Panc1 (cell line): ENCODE results near the gene SH3BP5L. TPM values are rescaled to one million over a fixed set of nuclear protein-coding genes. Genes with fewer than 3 reads are reported as not detected.

Experiments used
- ATAC-seq: fragments of 200-7000 bp; cut with Tn5 transposase; 2 replicates; pipeline ENCODE4 v1.9.1; 2020; ENCODE audit warnings: mild to moderate bottlenecking, moderate library complexity
- BruUV-seq: library from RNA; stranded (reverse); fragments of 400-500 nt; replicated peaks from 2 replicates; lab custom pipeline; 2021; lab: Mats Ljungman, UMichigan
- CTCF ChIA-PET: fragments of 300-600 bp; sonication (Branson Sonifier 250); formaldehyde crosslinking; loops from one replicate; lab custom pipeline; 2022; ENCODE audit warnings: antibody characterized with exemption; lab: Charles Lee
- POLR2A ChIA-PET: fragments of 300-600 bp; sonication (Branson Sonifier 250); formaldehyde crosslinking; loops from one replicate; lab custom pipeline; 2022; ENCODE audit warnings: antibody characterized with exemption; lab: Charles Lee
- DNase-seq: peaks from one replicate; pipeline ENCODE4 v3.0.0-alpha.2; 2010; ENCODE audit warnings: low read depth, low spot score
- H3K27ac ChIP-seq: 2 replicates; pipeline ENCODE4 v1.5.1; 2011; ENCODE audit warnings: mild to moderate bottlenecking, low read length, inconsistent platforms
- H3K27me3 ChIP-seq: fragments of 200-500 bp; sonication (Bioruptor generic); 2 replicates; pipeline ENCODE4 v1.6.0; 2014; ENCODE audit warnings: low read length, inconsistent platforms; ENCODE audit not compliant: control insufficient read depth, insufficient read depth
- H3K36me3 ChIP-seq: fragments of 200-500 bp; sonication (Bioruptor generic); 2 replicates; pipeline ENCODE4 v1.5.1; 2014; ENCODE audit warnings: inconsistent platforms, mild to moderate bottlenecking, low read length, moderate library complexity; ENCODE audit not compliant: control insufficient read depth, insufficient read depth
- H3K4me1 ChIP-seq: 2 replicates; pipeline ENCODE4 v1.5.1; 2011; ENCODE audit warnings: inconsistent platforms, mild to moderate bottlenecking, low read length, moderate library complexity; ENCODE audit not compliant: control insufficient read depth, insufficient read depth
- H3K4me3 ChIP-seq, 2 experiments: 2 replicates each; pipeline ENCODE4 v1.5.1; 2011 to 2012; ENCODE audit warnings: low read depth in 2 of 2, low read length in 2 of 2, mild to moderate bottlenecking in 2 of 2, inconsistent platforms in 1 of 2, moderate library complexity in 1 of 2
- H3K9me3 ChIP-seq: fragments of 200-500 bp; sonication (Bioruptor generic); 2 replicates; pipeline ENCODE4 v1.5.1; 2014; ENCODE audit warnings: low read depth, mild to moderate bottlenecking, inconsistent platforms, low read length, moderate library complexity; ENCODE audit not compliant: control insufficient read depth, insufficient read depth
- POLR2AphosphoS5 ChIP-seq: IDR thresholded peaks from 2 replicates; pipeline ENCODE4 v1.6.1; 2012; ENCODE audit warnings: mild to moderate bottlenecking, low read depth, low read length, moderate library complexity
- SIN3A ChIP-seq: IDR thresholded peaks from 2 replicates; pipeline ENCODE4 v1.6.1; 2012; ENCODE audit warnings: low read depth, mild to moderate bottlenecking, low read length, moderate library complexity, borderline replicate concordance; ENCODE audit not compliant: insufficient read depth
- TCF7L2 ChIP-seq: IDR thresholded peaks from 2 replicates; pipeline ENCODE4 v1.6.1; 2011; ENCODE audit warnings: mild to moderate bottlenecking, low read depth, low read length, inconsistent platforms
- in situ Hi-C: cut with HindIII; loops from 2 replicates; pipeline ENCODE4 v1.10.0; 2016; ENCODE audit warnings: low sequenced_read_pairs, low pct_unique_long_range_greater_than_20kb
- intact Hi-C: fragments of 100-400 bp; cut with micrococcal nuclease; formaldehyde crosslinking; loops from one replicate; pipeline ENCODE4 v1.10.0; 2022; ENCODE audit not compliant: unreplicated experiment
- total RNA-seq: library from RNA; stranded (reverse); gene quantifications from one replicate; pipeline ENCODE4 v1.2.1, GENCODE V29; 2021; ENCODE audit not compliant: unreplicated experiment
- TF ChIP-seq, protein P1 (sequence below): fragments of 450-650 bp; IDR thresholded peaks from 2 replicates; pipeline ENCODE4 v1.5.1; 2017; ENCODE audit warnings: mild to moderate bottlenecking
- TF ChIP-seq, protein P2 (sequence below), 2 experiments: IDR thresholded peaks; 2 replicates each; pipeline ENCODE4 v1.6.1; 2011 to 2012; ENCODE audit warnings: low read depth in 2 of 2, control low read depth in 1 of 2, low read length in 1 of 2, mild to moderate bottlenecking in 1 of 2, moderate library complexity in 1 of 2; ENCODE audit not compliant: insufficient read depth in 1 of 2

Gene SH3BP5L
- total RNA-seq, 1 experiment from 2014 or later = 23.9 TPM

DNA sequence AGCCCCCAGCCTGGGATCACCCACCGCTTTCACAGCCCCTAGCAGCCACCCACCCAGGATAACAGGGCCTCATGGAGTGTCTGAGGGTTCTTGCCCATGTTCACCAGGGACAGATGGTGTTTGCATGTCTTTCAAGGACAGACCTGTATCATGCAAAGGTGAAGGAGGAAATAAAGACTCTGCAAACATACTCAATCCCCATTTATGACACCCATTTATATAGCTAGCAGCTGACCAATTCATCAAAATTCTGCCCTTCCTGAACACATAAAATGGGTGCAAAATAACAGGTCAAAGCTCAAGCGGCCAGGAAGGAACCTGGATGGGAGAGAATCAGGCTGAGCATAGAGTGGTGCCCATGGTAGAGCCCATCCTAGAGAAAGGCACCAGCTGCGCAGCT lies 37.4 kb downstream of the SH3BP5L start:
- TF ChIP-seq SIN3A = no peak
- no peak for TF ChIP-seq TCF7L2
- TF ChIP-seq POLR2AphosphoS5 = no peak
- TF ChIP-seq, protein P1, sequence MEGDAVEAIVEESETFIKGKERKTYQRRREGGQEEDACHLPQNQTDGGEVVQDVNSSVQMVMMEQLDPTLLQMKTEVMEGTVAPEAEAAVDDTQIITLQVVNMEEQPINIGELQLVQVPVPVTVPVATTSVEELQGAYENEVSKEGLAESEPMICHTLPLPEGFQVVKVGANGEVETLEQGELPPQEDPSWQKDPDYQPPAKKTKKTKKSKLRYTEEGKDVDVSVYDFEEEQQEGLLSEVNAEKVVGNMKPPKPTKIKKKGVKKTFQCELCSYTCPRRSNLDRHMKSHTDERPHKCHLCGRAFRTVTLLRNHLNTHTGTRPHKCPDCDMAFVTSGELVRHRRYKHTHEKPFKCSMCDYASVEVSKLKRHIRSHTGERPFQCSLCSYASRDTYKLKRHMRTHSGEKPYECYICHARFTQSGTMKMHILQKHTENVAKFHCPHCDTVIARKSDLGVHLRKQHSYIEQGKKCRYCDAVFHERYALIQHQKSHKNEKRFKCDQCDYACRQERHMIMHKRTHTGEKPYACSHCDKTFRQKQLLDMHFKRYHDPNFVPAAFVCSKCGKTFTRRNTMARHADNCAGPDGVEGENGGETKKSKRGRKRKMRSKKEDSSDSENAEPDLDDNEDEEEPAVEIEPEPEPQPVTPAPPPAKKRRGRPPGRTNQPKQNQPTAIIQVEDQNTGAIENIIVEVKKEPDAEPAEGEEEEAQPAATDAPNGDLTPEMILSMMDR = no peak
- TF ChIP-seq, protein P2, sequence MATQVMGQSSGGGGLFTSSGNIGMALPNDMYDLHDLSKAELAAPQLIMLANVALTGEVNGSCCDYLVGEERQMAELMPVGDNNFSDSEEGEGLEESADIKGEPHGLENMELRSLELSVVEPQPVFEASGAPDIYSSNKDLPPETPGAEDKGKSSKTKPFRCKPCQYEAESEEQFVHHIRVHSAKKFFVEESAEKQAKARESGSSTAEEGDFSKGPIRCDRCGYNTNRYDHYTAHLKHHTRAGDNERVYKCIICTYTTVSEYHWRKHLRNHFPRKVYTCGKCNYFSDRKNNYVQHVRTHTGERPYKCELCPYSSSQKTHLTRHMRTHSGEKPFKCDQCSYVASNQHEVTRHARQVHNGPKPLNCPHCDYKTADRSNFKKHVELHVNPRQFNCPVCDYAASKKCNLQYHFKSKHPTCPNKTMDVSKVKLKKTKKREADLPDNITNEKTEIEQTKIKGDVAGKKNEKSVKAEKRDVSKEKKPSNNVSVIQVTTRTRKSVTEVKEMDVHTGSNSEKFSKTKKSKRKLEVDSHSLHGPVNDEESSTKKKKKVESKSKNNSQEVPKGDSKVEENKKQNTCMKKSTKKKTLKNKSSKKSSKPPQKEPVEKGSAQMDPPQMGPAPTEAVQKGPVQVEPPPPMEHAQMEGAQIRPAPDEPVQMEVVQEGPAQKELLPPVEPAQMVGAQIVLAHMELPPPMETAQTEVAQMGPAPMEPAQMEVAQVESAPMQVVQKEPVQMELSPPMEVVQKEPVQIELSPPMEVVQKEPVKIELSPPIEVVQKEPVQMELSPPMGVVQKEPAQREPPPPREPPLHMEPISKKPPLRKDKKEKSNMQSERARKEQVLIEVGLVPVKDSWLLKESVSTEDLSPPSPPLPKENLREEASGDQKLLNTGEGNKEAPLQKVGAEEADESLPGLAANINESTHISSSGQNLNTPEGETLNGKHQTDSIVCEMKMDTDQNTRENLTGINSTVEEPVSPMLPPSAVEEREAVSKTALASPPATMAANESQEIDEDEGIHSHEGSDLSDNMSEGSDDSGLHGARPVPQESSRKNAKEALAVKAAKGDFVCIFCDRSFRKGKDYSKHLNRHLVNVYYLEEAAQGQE (IDR thresholded peaks at IDR 0.05; ENCODE audit: insufficient read depth in 1 of 2, low read depth in 2 of 2, low read length in 1 of 2) = no peak
- ChIA-PET CTCF (no interaction called here), POLR2A (no interaction called here)
- ATAC-seq (no peak), DNase-seq (no peak)
- Histone ChIP-seq H3K27me3 (no peaks in the 10 kb centered on the region), H3K36me3 (no peaks in the 10 kb centered on the region; the same call in 1 of the 2 replicates), H3K9me3 (no peaks in the 10 kb centered on the region), H3K4me3 (no peak overlapping the region), H3K27ac (no peak overlapping the region), H3K4me1 (no peaks in the 10 kb centered on the region)
- intact Hi-C loops (no loop called here), in situ Hi-C loops (no loop called here)
- no TSS peak for BruUV-seq

DNA sequence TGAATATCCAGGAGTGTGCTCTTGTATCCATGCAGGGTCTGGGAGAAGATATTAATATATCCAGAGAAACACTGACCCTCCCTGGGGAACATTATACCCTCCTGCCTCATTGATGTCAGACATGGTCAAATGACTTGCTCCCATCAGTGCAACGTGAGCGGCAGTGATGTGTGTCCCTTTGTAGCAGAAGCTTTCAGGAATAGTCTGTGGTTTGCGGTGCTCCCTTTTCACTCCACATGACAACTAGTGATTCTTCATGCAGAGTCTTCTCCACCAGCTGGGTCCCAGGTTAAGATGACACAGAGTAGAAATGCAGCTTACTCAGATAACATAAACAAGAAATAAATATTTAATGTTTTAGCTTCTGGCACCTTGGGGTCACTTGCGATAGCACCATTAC lies 38.3 kb downstream of the SH3BP5L start:
- ATAC-seq (no peak), DNase-seq (no peak)
- CTCF ChIA-PET = no interaction called here

More for the DNA sequence above, 38.3 kb downstream of the SH3BP5L start:
- no peak overlapping the region for H3K27ac ChIP-seq
- H3K36me3 ChIP-seq = no peaks in the 10 kb centered on the region; the same call in 1 of the 2 replicates
- POLR2A ChIA-PET = no interaction called here
- TF ChIP-seq POLR2AphosphoS5 (no peak), SIN3A (no peak), TCF7L2 (no peak)
- TF ChIP-seq, protein P1 = no peak
- TF ChIP-seq, protein P2 (IDR thresholded peaks at IDR 0.05; ENCODE audit: insufficient read depth in 1 of 2, low read depth in 2 of 2, low read length in 1 of 2) = no peak
- H3K27me3 ChIP-seq = no peaks in the 10 kb centered on the region
- H3K4me3 ChIP-seq = no peak overlapping the region
- in situ Hi-C loops = no loop called here
- H3K9me3 ChIP-seq = no peaks in the 10 kb centered on the region
- intact Hi-C loops = no loop called here
- no TSS peak for BruUV-seq
- H3K4me1 ChIP-seq = no peaks in the 10 kb centered on the region
